GM18526 (cell line): ENCODE results near the gene LSM7.

Experiments used
- POLR2A ChIP-seq: IDR thresholded peaks from 3 replicates; pipeline ENCODE4 v1.6.1; 2011; ENCODE audit not compliant: insufficient read length; ENCODE audit errors: extremely low read depth

LSM7 gene

GRCh38 chr19:2334426-2334825 is 6.0 kb upstream of the LSM7 start:
- TF ChIP-seq POLR2A: no peak

- TF ChIP-seq POLR2A: no peak
Measured at GRCh38 chr19:2333807-2334211, 5.4 kb upstream of the LSM7 start.

GRCh38 chr19:2333027-2333806 is 4.8 kb upstream of the LSM7 start:
- no peak for TF ChIP-seq POLR2A

GRCh38 chr19:2332341-2333026 is 4.1 kb upstream of the LSM7 start:
- TF ChIP-seq POLR2A: no peak

- no peak for TF ChIP-seq POLR2A
Measured at GRCh38 chr19:2331601-2332246, 3.3 kb upstream of the LSM7 start.

- TF ChIP-seq POLR2A: no peak
Measured at GRCh38 chr19:2330632-2331284, 2.4 kb upstream of the LSM7 start.

GRCh38 chr19:2330255-2330631 is 1.9 kb upstream of the LSM7 start:
- TF ChIP-seq POLR2A: no peak

GRCh38 chr19:2329501-2329916 is 1.1 kb upstream of the LSM7 start:
- TF ChIP-seq POLR2A: no peak

- TF ChIP-seq POLR2A: no peak
Measured at GRCh38 chr19:2329149-2329478, 728 bp upstream of the LSM7 start.

GRCh38 chr19:2327773-2328400 is 499 bp downstream of the LSM7 start:
- TF ChIP-seq POLR2A: no peak

- no peak for TF ChIP-seq POLR2A
Measured at GRCh38 chr19:2326699-2327360, 1.6 kb downstream of the LSM7 start.

- TF ChIP-seq POLR2A: no peak
Measured at GRCh38 chr19:2325281-2326046, 2.9 kb downstream of the LSM7 start.

GRCh38 chr19:2324220-2324948 is 4.0 kb downstream of the LSM7 start:
- TF ChIP-seq POLR2A: no peak
